Liver (tissue), 9 donors: ENCODE measurements around the gene CHAD. TPM values are rescaled to one million over a fixed set of nuclear protein-coding genes. Genes with fewer than 3 reads are reported as not detected.

ENCODE experiments used
- DNase-seq: peaks from one replicate; pipeline ENCODE4 v3.0.0-alpha.2; 2017; ENCODE audit warnings: low spot score
- H3K27ac ChIP-seq, 2 donors: one replicate each; pipeline ENCODE4 v1.7.0; 2013; ENCODE audit warnings: inconsistent platforms in 2 of 2, low read length in 2 of 2, control low read depth in 1 of 2, low read depth in 1 of 2, mild to moderate bottlenecking in 1 of 2
- H3K27me3 ChIP-seq, 4 donors: one replicate each; pipeline versions ENCODE4 v1.6.1 to v1.7.0; 2013; ENCODE audit warnings: low read length in 3 of 4, inconsistent platforms in 1 of 4, mild to moderate bottlenecking in 1 of 4, moderate library complexity in 1 of 4; ENCODE audit not compliant: control insufficient read depth in 4 of 4, insufficient read depth in 4 of 4
- H3K36me3 ChIP-seq, 4 donors: one replicate each; pipeline versions ENCODE4 v1.6.1 to v1.7.0; 2013; ENCODE audit warnings: low read length in 3 of 4, mild to moderate bottlenecking in 3 of 4, low read depth in 1 of 4, moderate library complexity in 1 of 4; ENCODE audit not compliant: control insufficient read depth in 4 of 4, insufficient read depth in 3 of 4
- H3K4me1 ChIP-seq, 4 donors: one replicate each; pipeline versions ENCODE4 v1.6.1 to v1.7.0; 2013; ENCODE audit warnings: low read length in 3 of 4, mild to moderate bottlenecking in 3 of 4, moderate library complexity in 1 of 4; ENCODE audit not compliant: control insufficient read depth in 4 of 4, insufficient read depth in 4 of 4
- H3K4me3 ChIP-seq, 3 donors: one replicate each; pipeline versions ENCODE4 v1.6.1 to v1.7.0; 2013; ENCODE audit warnings: low read length in 3 of 3, control low read depth in 1 of 3, low read depth in 1 of 3, mild to moderate bottlenecking in 1 of 3
- H3K9ac ChIP-seq, 2 donors: one replicate each; pipeline ENCODE4 v1.7.0; 2013; ENCODE audit warnings: low read length in 2 of 2, mild to moderate bottlenecking in 2 of 2, moderate library complexity in 2 of 2, control low read depth in 1 of 2, low read depth in 1 of 2
- H3K9me3 ChIP-seq, 4 donors: one replicate each; pipeline versions ENCODE4 v1.6.1 to v1.7.0; 2013; ENCODE audit warnings: low read length in 3 of 4; ENCODE audit not compliant: control insufficient read depth in 4 of 4
- ATF3 ChIP-seq: IDR thresholded peaks from 2 replicates; pipeline ENCODE4 v1.6.1; 2016; ENCODE audit warnings: antibody characterized with exemption
- EGR1 ChIP-seq, 2 donors: IDR thresholded peaks; 2 replicates each; pipeline ENCODE4 v1.6.1; 2016 to 2018; ENCODE audit warnings: antibody characterized with exemption in 2 of 2, low read depth in 2 of 2
- GABPA ChIP-seq, 2 donors: IDR thresholded peaks in 1 of 2; conservative IDR thresholded peaks in 1 of 2; 2 replicates each; pipeline ENCODE4 v1.6.1; 2016; ENCODE audit warnings: antibody characterized with exemption in 2 of 2, mild to moderate bottlenecking in 1 of 2, moderate library complexity in 1 of 2
- HNF4A ChIP-seq, 2 donors: conservative IDR thresholded peaks; 2 replicates each; pipeline ENCODE4 v1.6.1; 2016; ENCODE audit warnings: antibody characterized with exemption in 2 of 2, mild to moderate bottlenecking in 2 of 2
- HNF4G ChIP-seq: IDR thresholded peaks from 2 replicates; pipeline ENCODE4 v1.6.1; 2016; ENCODE audit warnings: antibody characterized with exemption
- JUND ChIP-seq, 2 donors: IDR thresholded peaks; 2 replicates each; pipeline ENCODE4 v1.6.1; 2016; ENCODE audit warnings: antibody characterized with exemption in 2 of 2
- NR2F2 ChIP-seq: IDR thresholded peaks from 2 replicates; pipeline ENCODE4 v1.6.1; 2016; ENCODE audit warnings: antibody characterized with exemption
- RAD21 ChIP-seq, 2 donors: IDR thresholded peaks; 2 replicates each; pipeline ENCODE4 v1.6.1; 2016; ENCODE audit warnings: antibody characterized with exemption in 2 of 2, mild to moderate bottlenecking in 2 of 2
- RXRA ChIP-seq, 2 donors: IDR thresholded peaks; 2 replicates each; pipeline ENCODE4 v1.6.1; 2017 to 2018; ENCODE audit warnings: antibody characterized with exemption in 2 of 2, mild to moderate bottlenecking in 1 of 2
- SP1 ChIP-seq: IDR thresholded peaks from 2 replicates; pipeline ENCODE4 v1.6.1; 2018; ENCODE audit warnings: antibody characterized with exemption, mild to moderate bottlenecking
- TAF1 ChIP-seq: conservative IDR thresholded peaks from 2 replicates; pipeline ENCODE4 v1.6.1; 2016; ENCODE audit warnings: antibody characterized with exemption, mild to moderate bottlenecking
- YY1 ChIP-seq: IDR thresholded peaks from 2 replicates; pipeline ENCODE4 v1.6.1; 2016; ENCODE audit warnings: antibody characterized with exemption, mild to moderate bottlenecking
- WGBS: extraction: QIAGEN DNeasy Blood & Tissue Kit; methylation state at CpG from one replicate; pipeline ENCODE4 v1.1.7; 2013; 5-methylcytosine and 5-hydroxymethylcytosine counted together
- polyA plus RNA-seq, 2 donors: library from polyadenylated mRNA; stranded (reverse) in 1 of 2; unstranded in 1 of 2; fragments of 200-250 nt in 1 of 2; fragments of >200 nt in 1 of 2; fragmentation: Nextera tagmentation in 1 of 2; extraction: Ambion mirVana in 1 of 2; gene quantifications; one replicate each; pipeline versions ENCODE4 v1.2.1 to v1.2.3, GENCODE V29; 2013 to 2015
- total RNA-seq, 2 donors: library from RNA; depleted of rRNA; stranded (reverse); fragments of >200 nt; gene quantifications; one replicate each; pipeline ENCODE4 v1.2.3, GENCODE V29; 2014
- TF ChIP-seq, protein P1 (sequence below): fragments of 150-350 bp; IDR thresholded peaks from 2 replicates; pipeline ENCODE4 v1.5.1; 2017; ENCODE audit warnings: improper control_type of control experiment, low read depth, low read length; ENCODE audit not compliant: missing input control
- TF ChIP-seq, protein P2 (sequence below): IDR thresholded peaks from 2 replicates; pipeline ENCODE4 v1.6.1; 2016; ENCODE audit warnings: antibody characterized with exemption, mild to moderate bottlenecking
- TF ChIP-seq, protein P3 (sequence below): IDR thresholded peaks from 2 replicates; pipeline ENCODE4 v1.6.1; 2016; ENCODE audit warnings: antibody characterized with exemption
- donor health status: healthy.
- donor health status: healthy.
- donor health status: healthy.
- donor health status: healthy.
- donor health status: healthy.

Gene CHAD
- total and polyA plus RNA-seq, 4 donors, result 0.51 to 3.3 (median 2.3) TPM

DNA sequence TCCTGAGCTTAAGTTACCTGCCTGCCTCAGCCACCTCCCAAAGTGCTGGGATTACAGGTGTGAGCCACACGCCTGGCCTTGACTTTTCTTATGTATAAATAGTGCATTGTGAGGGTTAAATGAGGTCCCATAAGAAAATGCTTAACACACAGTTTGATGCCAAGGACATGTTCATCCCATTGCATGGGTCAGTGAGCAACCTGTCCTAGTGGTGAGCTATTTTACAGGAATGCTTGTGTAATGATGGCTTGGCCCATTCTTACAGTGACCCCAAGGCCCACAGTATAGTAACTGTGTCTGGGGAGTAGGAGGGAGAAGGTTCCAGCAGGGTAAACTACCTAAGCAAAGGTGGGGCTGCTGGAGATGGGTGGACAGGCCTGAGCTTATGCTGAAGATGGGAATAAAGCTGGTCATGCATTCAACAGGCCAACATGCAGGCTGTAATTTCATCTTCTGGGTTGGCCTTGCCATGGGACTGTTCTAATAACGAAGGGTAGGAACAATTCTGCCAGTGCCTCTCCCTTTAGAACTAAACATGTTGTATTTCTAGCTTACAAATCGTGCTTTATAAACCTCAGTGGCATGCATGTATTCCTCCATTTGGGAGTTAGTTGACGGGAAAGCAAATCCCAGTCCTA lies 36.4 kb downstream of the CHAD start:
- Histone ChIP-seq H3K4me1 (peaks cover 11 to 27% (median 24%) of the 10 kb centered on the region in 4 donors), H3K4me3 (no peak overlapping the region), H3K27ac (no peak overlapping the region), H3K36me3 (peaks cover 0 to 5% (median 0%) of the 10 kb centered on the region in 4 donors), H3K9ac (no peak overlapping the region), H3K27me3 (no peaks in the 10 kb centered on the region), H3K9me3 (no peaks in the 10 kb centered on the region)
- 73% methylated on average over 4 of the region's 4 CpGs for WGBS
- no peak for DNase-seq
- TF ChIP-seq, protein P1, sequence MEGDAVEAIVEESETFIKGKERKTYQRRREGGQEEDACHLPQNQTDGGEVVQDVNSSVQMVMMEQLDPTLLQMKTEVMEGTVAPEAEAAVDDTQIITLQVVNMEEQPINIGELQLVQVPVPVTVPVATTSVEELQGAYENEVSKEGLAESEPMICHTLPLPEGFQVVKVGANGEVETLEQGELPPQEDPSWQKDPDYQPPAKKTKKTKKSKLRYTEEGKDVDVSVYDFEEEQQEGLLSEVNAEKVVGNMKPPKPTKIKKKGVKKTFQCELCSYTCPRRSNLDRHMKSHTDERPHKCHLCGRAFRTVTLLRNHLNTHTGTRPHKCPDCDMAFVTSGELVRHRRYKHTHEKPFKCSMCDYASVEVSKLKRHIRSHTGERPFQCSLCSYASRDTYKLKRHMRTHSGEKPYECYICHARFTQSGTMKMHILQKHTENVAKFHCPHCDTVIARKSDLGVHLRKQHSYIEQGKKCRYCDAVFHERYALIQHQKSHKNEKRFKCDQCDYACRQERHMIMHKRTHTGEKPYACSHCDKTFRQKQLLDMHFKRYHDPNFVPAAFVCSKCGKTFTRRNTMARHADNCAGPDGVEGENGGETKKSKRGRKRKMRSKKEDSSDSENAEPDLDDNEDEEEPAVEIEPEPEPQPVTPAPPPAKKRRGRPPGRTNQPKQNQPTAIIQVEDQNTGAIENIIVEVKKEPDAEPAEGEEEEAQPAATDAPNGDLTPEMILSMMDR, result no peak
- no peak for TF ChIP-seq GABPA (IDR thresholded peaks at IDR 0.05 in 1 of 2, conservative IDR thresholded peaks at IDR 0.05 in 1 of 2)
- no peak for TF ChIP-seq JUND (IDR thresholded peaks at IDR 0.05)
- TF ChIP-seq NR2F2, result no peak
- no peak for TF ChIP-seq YY1
- TF ChIP-seq, protein P2, sequence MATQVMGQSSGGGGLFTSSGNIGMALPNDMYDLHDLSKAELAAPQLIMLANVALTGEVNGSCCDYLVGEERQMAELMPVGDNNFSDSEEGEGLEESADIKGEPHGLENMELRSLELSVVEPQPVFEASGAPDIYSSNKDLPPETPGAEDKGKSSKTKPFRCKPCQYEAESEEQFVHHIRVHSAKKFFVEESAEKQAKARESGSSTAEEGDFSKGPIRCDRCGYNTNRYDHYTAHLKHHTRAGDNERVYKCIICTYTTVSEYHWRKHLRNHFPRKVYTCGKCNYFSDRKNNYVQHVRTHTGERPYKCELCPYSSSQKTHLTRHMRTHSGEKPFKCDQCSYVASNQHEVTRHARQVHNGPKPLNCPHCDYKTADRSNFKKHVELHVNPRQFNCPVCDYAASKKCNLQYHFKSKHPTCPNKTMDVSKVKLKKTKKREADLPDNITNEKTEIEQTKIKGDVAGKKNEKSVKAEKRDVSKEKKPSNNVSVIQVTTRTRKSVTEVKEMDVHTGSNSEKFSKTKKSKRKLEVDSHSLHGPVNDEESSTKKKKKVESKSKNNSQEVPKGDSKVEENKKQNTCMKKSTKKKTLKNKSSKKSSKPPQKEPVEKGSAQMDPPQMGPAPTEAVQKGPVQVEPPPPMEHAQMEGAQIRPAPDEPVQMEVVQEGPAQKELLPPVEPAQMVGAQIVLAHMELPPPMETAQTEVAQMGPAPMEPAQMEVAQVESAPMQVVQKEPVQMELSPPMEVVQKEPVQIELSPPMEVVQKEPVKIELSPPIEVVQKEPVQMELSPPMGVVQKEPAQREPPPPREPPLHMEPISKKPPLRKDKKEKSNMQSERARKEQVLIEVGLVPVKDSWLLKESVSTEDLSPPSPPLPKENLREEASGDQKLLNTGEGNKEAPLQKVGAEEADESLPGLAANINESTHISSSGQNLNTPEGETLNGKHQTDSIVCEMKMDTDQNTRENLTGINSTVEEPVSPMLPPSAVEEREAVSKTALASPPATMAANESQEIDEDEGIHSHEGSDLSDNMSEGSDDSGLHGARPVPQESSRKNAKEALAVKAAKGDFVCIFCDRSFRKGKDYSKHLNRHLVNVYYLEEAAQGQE, result no peak
- no peak for TF ChIP-seq HNF4G
- no peak for TF ChIP-seq HNF4A (conservative IDR thresholded peaks at IDR 0.05)
- TF ChIP-seq RXRA (IDR thresholded peaks at IDR 0.05), result no peak
- no peak for TF ChIP-seq TAF1
- TF ChIP-seq, protein P3, sequence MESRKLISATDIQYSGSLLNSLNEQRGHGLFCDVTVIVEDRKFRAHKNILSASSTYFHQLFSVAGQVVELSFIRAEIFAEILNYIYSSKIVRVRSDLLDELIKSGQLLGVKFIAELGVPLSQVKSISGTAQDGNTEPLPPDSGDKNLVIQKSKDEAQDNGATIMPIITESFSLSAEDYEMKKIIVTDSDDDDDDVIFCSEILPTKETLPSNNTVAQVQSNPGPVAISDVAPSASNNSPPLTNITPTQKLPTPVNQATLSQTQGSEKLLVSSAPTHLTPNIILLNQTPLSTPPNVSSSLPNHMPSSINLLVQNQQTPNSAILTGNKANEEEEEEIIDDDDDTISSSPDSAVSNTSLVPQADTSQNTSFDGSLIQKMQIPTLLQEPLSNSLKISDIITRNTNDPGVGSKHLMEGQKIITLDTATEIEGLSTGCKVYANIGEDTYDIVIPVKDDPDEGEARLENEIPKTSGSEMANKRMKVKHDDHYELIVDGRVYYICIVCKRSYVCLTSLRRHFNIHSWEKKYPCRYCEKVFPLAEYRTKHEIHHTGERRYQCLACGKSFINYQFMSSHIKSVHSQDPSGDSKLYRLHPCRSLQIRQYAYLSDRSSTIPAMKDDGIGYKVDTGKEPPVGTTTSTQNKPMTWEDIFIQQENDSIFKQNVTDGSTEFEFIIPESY, result no peak
- no peak for TF ChIP-seq EGR1 (IDR thresholded peaks at IDR 0.05; ENCODE audit: low read depth in 2 of 2)
- no peak for TF ChIP-seq RAD21 (IDR thresholded peaks at IDR 0.05)
- no peak for TF ChIP-seq SP1
- no peak for TF ChIP-seq ATF3
